ENCODE data around the gene PSME1.

DNA sequence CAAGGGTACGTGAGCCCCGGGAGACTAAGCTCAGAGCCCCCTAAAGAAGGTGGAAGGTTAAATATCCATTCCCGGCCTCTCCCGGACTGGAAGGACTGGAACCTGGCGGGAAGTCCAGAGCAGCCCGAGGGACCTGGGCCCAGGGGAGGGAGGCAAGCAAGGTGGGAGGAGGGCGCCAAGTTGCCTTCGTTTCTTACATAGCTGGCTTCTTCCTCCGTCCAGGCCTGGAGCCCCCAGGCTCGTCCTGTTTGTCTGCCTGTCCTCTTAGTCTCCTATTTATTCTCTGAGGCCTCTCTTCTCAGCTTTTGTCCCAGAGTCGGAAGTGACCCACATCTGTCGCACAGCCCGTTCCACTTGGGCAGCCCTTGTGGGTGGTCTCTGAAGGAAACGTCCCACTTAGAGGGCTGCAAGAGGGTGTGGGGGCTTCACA lies 41.1 kb upstream of the PSME1 start:
- TF ChIP-seq CTCF (IDR thresholded peaks at IDR 0.05 in 4 of 5, conservative IDR thresholded peaks at IDR 0.05 in 1 of 5) (no peak), POLR2A (IDR thresholded peaks at IDR 0.05) (no peak)

Measured in gastrocnemius medialis (tissue), 4 donors.